Stimulated activated naive B cell treated with anti-CD40 and anti-IgM and Interleukin-4, amounts not matched to agents 10 μg/mL and 1 μg/mL and 100 μg/mL, for 72 hours (primary cell): ENCODE measurements around the gene UBXN7.
A peak's percentile ranks its signal among the peaks of the same experiment; 100 is the strongest.
"Not testable (repeated sequence)": the region's sequence is repeated elsewhere in the genome, so short reads cannot be mapped to it uniquely, and the experiment has no call there.

Experiments
- ATAC-seq, 2 donors: fragments of 150-1000 bp; cut with Tn5 transposase; replicated peaks; 2 replicates each; pipeline ENCODE4 v1.10.0; 2021; ENCODE audit warnings: moderate library complexity in 1 of 2
- DNase-seq: peaks from one replicate; pipeline ENCODE4 v3.0.0; 2021
- H3K27ac Mint-ChIP-seq: one replicate; pipeline ENCODE4 v1.8.0; 2022; ENCODE audit warnings: mild to moderate bottlenecking, mixed read lengths
- H3K27me3 Mint-ChIP-seq, 2 donors: one replicate each; pipeline ENCODE4 v1.8.0; 2022; ENCODE audit warnings: mixed read lengths in 2 of 2
- H3K36me3 Mint-ChIP-seq, 2 donors: one replicate each; pipeline ENCODE4 v1.8.0; 2022; ENCODE audit warnings: mixed read lengths in 2 of 2, mild to moderate bottlenecking in 1 of 2
- H3K4me1 Mint-ChIP-seq, 2 donors: one replicate each; pipeline ENCODE4 v1.8.0; 2022; ENCODE audit warnings: mixed read lengths in 2 of 2, mild to moderate bottlenecking in 1 of 2
- H3K4me3 Mint-ChIP-seq, 2 donors: one replicate each; pipeline ENCODE4 v1.8.0; 2022; ENCODE audit warnings: mild to moderate bottlenecking in 2 of 2, mixed read lengths in 2 of 2, moderate library complexity in 1 of 2
- H3K9me3 Mint-ChIP-seq, 2 donors: one replicate each; pipeline ENCODE4 v1.8.0; 2022; ENCODE audit warnings: mixed read lengths in 2 of 2, mild to moderate bottlenecking in 1 of 2

The UBXN7 gene

GRCh38 chr3:196335503-196335948 lies 96.7 kb downstream of the UBXN7 start:
- peaks cover 1 to 6% of the 10 kb centered on the region in 2 donors for H3K4me1 Mint-ChIP-seq
- ATAC-seq: no peak
- H3K36me3 Mint-ChIP-seq: no peaks in the 10 kb centered on the region
- H3K27me3 Mint-ChIP-seq: no peaks in the 10 kb centered on the region
- no peaks in the 10 kb centered on the region for H3K9me3 Mint-ChIP-seq
- no peak for DNase-seq
- H3K27ac Mint-ChIP-seq: no peak overlapping the region
- no peak overlapping the region for H3K4me3 Mint-ChIP-seq

GRCh38 chr3:196334982-196335381 lies 97.2 kb downstream of the UBXN7 start:
- peaks cover 0 to under 1% of the 10 kb centered on the region in 2 donors for H3K4me1 Mint-ChIP-seq
- no peaks in the 10 kb centered on the region for H3K27me3 Mint-ChIP-seq
- DNase-seq (no peak), ATAC-seq (no peak)
- H3K9me3 Mint-ChIP-seq: no peaks in the 10 kb centered on the region
- H3K27ac Mint-ChIP-seq: no peak overlapping the region
- H3K4me3 Mint-ChIP-seq: no peak overlapping the region
- no peaks in the 10 kb centered on the region for H3K36me3 Mint-ChIP-seq

DNA sequence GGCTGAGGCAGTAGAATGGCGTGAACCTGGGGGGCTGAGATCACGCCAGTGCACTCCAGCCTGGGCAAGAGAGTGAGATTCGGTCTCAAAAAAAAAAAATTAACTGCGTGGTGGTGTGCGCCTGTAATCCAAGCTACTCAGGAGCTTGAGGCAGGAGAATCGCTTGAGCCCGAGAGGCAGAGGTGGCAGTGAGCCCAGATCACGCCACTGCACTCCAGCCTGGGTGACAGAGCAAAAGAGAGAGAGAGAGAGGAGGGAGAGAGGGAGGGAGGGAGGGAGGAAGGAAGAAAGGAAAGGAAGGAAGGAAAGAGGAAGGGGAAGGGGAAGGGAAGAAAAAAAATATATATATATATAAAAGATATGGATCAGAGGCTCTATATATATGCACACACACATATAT lies 100.1 kb downstream of the UBXN7 start:
- H3K27ac Mint-ChIP-seq: no peak overlapping the region
- DNase-seq (no peak), ATAC-seq (no peak)
- no peaks in the 10 kb centered on the region for H3K27me3 Mint-ChIP-seq
- H3K4me3 Mint-ChIP-seq: no peak overlapping the region
- no peaks in the 10 kb centered on the region for H3K36me3 Mint-ChIP-seq
- H3K4me1 Mint-ChIP-seq: no peaks in the 10 kb centered on the region
- H3K9me3 Mint-ChIP-seq: no peaks in the 10 kb centered on the region

DNA sequence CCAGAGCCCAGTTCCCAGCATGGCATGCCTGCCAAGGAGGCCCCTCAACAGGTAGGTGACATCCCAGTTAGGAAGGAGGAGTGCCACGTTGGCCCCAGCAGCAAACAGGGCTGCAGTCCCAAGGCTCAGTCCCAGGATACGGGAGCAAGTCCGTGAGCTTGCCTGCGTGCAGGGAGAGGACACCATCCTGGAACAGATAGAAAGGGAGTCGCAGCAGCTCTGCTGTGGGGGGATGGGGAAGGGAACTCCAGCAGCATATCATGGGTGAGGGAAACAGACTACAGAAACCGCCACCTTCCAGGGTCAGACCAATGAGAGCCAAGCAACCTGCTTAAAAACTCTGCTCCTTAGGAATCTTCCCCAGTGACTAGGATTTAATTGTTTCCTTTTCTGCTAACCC lies 104.8 kb downstream of the UBXN7 start:
- Mint-ChIP-seq H3K9me3 (no peaks in the 10 kb centered on the region), H3K4me1 (no peaks in the 10 kb centered on the region), H3K4me3 (no peak overlapping the region), H3K27ac (no peak overlapping the region), H3K36me3 (no peaks in the 10 kb centered on the region), H3K27me3 (no peaks in the 10 kb centered on the region)
- DNase-seq (no peak), ATAC-seq (no peak)

- H3K27me3 Mint-ChIP-seq: no peaks in the 10 kb centered on the region
- H3K36me3 Mint-ChIP-seq: no peaks in the 10 kb centered on the region
- no peak overlapping the region for H3K27ac Mint-ChIP-seq
- DNase-seq (no peak), ATAC-seq (no peak)
- no peak overlapping the region for H3K4me3 Mint-ChIP-seq
- H3K4me1 Mint-ChIP-seq: no peaks in the 10 kb centered on the region
- H3K9me3 Mint-ChIP-seq: no peaks in the 10 kb centered on the region
Observed at GRCh38 chr3:196326936-196327335, 105.3 kb downstream of the UBXN7 start.

DNA sequence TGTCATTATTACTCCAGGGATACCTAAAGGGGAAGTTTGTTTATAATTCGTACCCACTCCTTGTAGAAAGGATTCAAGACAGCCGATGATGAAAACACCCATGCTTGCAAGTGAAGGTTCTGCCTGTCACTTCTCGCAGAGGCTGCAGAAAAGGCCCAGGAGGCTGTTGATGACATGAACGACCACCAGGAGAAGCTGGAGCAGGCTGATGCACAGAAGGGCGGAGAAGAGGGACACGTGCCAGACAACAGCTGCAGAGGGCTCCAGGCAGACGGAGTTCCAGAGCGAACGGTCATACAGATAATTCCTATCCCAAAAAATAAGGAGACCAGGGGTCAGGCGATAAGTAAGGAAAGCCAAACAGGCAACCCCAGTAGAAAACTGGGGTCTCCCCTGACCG lies 108.5 kb downstream of the UBXN7 start:
- H3K9me3 Mint-ChIP-seq: no peaks in the 10 kb centered on the region
- H3K4me3 Mint-ChIP-seq: no peak overlapping the region
- H3K27me3 Mint-ChIP-seq: no peaks in the 10 kb centered on the region
- DNase-seq (no peak), ATAC-seq (no peak)
- peaks cover 0 to 2% of the 10 kb centered on the region in 2 donors for H3K36me3 Mint-ChIP-seq
- H3K27ac Mint-ChIP-seq: no peak overlapping the region
- H3K4me1 Mint-ChIP-seq: peaks cover 0 to 2% of the 10 kb centered on the region in 2 donors

DNA sequence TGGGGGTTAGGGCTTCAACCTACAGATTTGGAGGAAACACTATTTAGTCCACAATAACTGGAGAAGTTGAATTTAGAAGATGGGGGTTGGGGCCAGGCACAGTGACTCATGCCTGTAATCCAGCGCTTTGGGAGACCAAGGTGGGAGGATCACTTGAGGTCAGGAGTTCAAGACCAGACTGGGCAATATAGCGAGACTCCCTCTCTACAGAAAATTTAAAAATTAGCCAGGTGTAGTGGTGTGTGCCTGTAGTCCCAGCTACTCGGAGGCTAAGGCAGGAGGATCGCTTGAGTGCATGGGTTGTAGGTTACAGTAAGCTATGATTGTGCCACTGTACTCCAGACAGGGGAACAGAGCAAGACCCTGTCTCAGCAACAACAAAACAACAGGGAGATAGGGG lies 109.2 kb downstream of the UBXN7 start:
- H3K4me3 Mint-ChIP-seq: no peak overlapping the region
- H3K27ac Mint-ChIP-seq: no peak overlapping the region
- no peak for ATAC-seq

GRCh38 chr3:196321162-196321561 lies 111.1 kb downstream of the UBXN7 start:
- Mint-ChIP-seq H3K27ac (no peak overlapping the region), H3K9me3 (no peaks in the 10 kb centered on the region), H3K27me3 (no peaks in the 10 kb centered on the region), H3K36me3 (peaks cover 0 to 2% of the 10 kb centered on the region in 2 donors), H3K4me1 (peaks cover 6 to 11% of the 10 kb centered on the region in 2 donors), H3K4me3 (no peak overlapping the region)
- ATAC-seq (no peak), DNase-seq (no peak)

More for the DNA sequence above, 109.2 kb downstream of the UBXN7 start:
- peaks cover 0 to 2% of the 10 kb centered on the region in 2 donors for H3K36me3 Mint-ChIP-seq
- H3K9me3 Mint-ChIP-seq: no peaks in the 10 kb centered on the region
- H3K27me3 Mint-ChIP-seq: no peaks in the 10 kb centered on the region
- no peak for DNase-seq
- peaks cover under 1 to 2% of the 10 kb centered on the region in 2 donors for H3K4me1 Mint-ChIP-seq

DNA sequence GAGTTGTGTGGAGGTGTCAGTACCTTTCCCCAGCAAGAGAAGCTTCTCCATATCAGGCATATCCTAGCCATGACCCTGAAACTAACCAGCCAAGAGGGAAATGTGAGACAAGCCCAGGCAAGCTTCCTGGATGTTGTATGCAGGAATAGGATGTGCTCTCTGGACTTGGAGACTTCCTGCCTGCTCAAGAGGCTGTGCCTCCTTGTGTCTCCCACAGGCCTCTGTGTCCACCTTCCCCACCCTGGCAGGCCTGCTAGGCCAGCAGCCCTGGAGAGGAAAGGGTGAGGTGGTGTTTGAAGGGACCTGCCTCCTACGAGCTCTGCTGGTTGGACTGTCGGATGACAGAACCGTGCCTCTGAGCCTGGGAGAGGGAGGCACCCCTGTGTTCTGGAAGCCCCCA lies 112.1 kb downstream of the UBXN7 start:
- DNase-seq: no peak
- Mint-ChIP-seq H3K4me1 (peaks cover 6 to 11% of the 10 kb centered on the region in 2 donors), H3K36me3 (peaks cover 0 to 2% of the 10 kb centered on the region in 2 donors), H3K9me3 (no peaks in the 10 kb centered on the region), H3K4me3 (no peak overlapping the region), H3K27ac (no peak overlapping the region), H3K27me3 (no peaks in the 10 kb centered on the region)
- ATAC-seq: no peak

GRCh38 chr3:196317687-196318467 lies 114.3 kb downstream of the UBXN7 start, which contains the start of gene DYNLT2B:
TSS of gene DYNLT2B (minus strand) at chr3:196318240. CDS start at chr3:196318152, 88 bp downstream.
- Mint-ChIP-seq H3K9me3 (no peaks in the 10 kb centered on the region), H3K4me1 (peaks cover 6 to 11% of the 10 kb centered on the region in 2 donors), H3K27me3 (no peaks in the 10 kb centered on the region), H3K36me3 (peaks cover 5 to 7% of the 10 kb centered on the region in 2 donors), H3K27ac (peak within 1 kb of the TSS; percentile 98), H3K4me3 (peak within 1 kb of the TSS; percentile 97 to 98)
- DNase-seq (peak; percentile 86), ATAC-seq (peak; percentile 93 to 94)

GRCh38 chr3:196316799-196317686 lies 115.2 kb downstream of the UBXN7 start:
- Mint-ChIP-seq H3K27ac (peak overlapping the region; percentile 98), H3K4me1 (peaks cover 6 to 11% of the 10 kb centered on the region in 2 donors), H3K4me3 (peak overlapping the region; percentile 97 to 98)
- not testable (repeated sequence) for H3K9me3 Mint-ChIP-seq, H3K27me3 Mint-ChIP-seq, H3K36me3 Mint-ChIP-seq, ATAC-seq, DNase-seq

DNA sequence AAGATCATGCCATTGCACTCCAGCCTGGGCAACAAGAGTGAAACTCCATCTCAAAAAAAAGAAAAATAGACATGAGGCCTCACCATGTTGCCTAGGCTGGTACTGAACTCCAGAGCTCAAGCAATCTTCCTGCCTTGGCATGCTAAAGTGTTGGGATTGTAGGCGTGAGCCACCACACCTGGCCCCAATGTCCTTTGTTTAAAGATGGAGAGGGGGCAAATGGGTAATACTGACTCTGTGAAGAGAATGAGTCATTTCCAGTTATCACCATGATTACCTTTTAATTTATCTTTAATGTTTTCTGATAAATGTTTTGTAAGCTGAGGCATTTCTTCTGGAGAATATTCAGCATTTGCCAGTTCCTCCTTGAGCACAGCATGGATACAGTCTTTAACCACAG lies 116.4 kb downstream of the UBXN7 start:
- no peaks in the 10 kb centered on the region for H3K9me3 Mint-ChIP-seq

DNA sequence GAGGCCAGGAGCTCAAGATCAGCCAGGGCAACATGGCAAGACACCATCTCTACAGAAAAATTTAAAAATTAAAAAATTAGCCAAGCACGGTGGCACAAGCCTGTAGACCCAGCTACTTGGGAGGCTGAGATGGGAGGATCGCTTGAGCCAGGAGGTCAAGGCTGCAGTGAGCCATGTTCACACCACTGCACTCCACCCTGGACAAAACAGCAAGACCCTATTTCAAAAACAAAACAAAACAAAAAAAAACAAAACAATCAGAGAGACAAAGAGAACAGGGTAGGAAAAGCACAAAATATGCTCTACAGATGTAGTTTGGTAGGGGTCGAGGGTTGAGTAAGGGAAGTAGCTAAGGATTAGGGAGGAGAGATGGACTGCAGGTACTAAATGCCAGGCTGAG lies 117.6 kb downstream of the UBXN7 start:
- DNase-seq: no peak
- no peak overlapping the region for H3K27ac Mint-ChIP-seq
- peaks cover 4 to 11% of the 10 kb centered on the region in 2 donors for H3K4me1 Mint-ChIP-seq
- peaks cover 4 to 5% of the 10 kb centered on the region in 2 donors for H3K36me3 Mint-ChIP-seq
- no peak for ATAC-seq
- no peaks in the 10 kb centered on the region for H3K9me3 Mint-ChIP-seq
- no peaks in the 10 kb centered on the region for H3K27me3 Mint-ChIP-seq
- no peak overlapping the region for H3K4me3 Mint-ChIP-seq

More for the DNA sequence above, 116.4 kb downstream of the UBXN7 start:
- no peak for DNase-seq
- no peak for ATAC-seq
- Mint-ChIP-seq H3K27ac (no peak overlapping the region), H3K36me3 (peaks cover 5 to 7% of the 10 kb centered on the region in 2 donors), H3K4me3 (no peak overlapping the region), H3K4me1 (peaks cover 4 to 11% of the 10 kb centered on the region in 2 donors), H3K27me3 (no peaks in the 10 kb centered on the region)

DNA sequence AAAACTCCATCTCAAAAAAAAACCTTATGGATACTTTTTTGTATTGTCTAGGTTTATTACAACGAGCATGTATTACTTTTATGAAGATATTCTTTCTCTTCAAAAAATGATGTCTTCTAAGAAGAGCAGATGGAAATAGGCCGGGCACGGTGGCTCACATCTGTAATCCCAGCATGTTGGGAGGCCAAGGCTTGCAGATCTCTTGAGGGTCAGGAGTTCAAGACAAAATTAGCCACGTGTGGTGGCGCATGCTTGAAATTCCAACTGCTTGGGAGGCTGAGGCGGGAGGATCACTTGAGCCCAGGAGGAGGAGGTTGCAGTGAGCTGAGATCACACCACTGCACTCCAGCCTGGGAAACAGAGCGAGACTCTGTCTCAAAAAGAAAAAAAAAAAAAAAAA lies 118.1 kb downstream of the UBXN7 start:
- H3K9me3 Mint-ChIP-seq, ATAC-seq, H3K36me3 Mint-ChIP-seq, H3K27ac Mint-ChIP-seq, H3K27me3 Mint-ChIP-seq, H3K4me3 Mint-ChIP-seq, DNase-seq: not testable (repeated sequence)
- peaks cover 4 to 11% of the 10 kb centered on the region in 2 donors for H3K4me1 Mint-ChIP-seq
